Hepatocyte (in vitro differentiated cells): ENCODE data around the gene PRKAG2.

ENCODE experiments used
- EZH2 ChIP-seq: fragments of 200-600 bp; sonication (generic); IDR thresholded peaks from 2 replicates; pipeline ENCODE4 v1.6.1; 2016; ENCODE audit warnings: antibody characterized with exemption, mild to moderate bottlenecking, borderline replicate concordance
- TF ChIP-seq, protein P1 (sequence below): fragments of 200-600 bp; sonication (generic); IDR thresholded peaks from 2 replicates; pipeline ENCODE4 v1.5.1; 2016; ENCODE audit warnings: antibody characterized with exemption, mild to moderate bottlenecking; ENCODE audit not compliant: poor library complexity

DNA sequence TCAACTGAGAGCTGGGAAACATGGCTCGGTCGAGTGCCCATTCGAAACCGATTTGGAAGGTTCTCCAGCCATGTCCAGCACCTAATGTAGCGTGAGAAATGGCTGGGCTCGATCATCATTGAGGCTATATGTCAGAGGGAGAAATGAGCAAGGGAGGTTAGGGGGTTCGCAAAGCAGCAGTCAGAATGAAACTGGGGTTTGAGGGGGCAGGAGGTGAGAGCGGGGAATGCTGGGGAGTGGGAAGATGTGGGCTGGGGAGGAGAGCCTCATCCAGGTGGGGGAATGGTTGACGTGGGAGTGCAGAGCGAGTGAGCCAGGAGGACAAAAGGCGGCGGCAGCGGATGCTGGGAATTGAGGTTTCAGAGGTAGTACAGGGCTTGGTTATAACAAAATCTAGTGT lies 44.5 kb upstream of the PRKAG2 start:
- TF ChIP-seq, protein P1, sequence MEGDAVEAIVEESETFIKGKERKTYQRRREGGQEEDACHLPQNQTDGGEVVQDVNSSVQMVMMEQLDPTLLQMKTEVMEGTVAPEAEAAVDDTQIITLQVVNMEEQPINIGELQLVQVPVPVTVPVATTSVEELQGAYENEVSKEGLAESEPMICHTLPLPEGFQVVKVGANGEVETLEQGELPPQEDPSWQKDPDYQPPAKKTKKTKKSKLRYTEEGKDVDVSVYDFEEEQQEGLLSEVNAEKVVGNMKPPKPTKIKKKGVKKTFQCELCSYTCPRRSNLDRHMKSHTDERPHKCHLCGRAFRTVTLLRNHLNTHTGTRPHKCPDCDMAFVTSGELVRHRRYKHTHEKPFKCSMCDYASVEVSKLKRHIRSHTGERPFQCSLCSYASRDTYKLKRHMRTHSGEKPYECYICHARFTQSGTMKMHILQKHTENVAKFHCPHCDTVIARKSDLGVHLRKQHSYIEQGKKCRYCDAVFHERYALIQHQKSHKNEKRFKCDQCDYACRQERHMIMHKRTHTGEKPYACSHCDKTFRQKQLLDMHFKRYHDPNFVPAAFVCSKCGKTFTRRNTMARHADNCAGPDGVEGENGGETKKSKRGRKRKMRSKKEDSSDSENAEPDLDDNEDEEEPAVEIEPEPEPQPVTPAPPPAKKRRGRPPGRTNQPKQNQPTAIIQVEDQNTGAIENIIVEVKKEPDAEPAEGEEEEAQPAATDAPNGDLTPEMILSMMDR: no peak
- TF ChIP-seq EZH2: no peak
